Measurements from ENCODE around the gene TBC1D5.
"Not testable (repeated sequence)": the region's sequence is repeated elsewhere in the genome, so short reads cannot be mapped to it uniquely, and the experiment has no call there.

The TBC1D5 gene

DNA sequence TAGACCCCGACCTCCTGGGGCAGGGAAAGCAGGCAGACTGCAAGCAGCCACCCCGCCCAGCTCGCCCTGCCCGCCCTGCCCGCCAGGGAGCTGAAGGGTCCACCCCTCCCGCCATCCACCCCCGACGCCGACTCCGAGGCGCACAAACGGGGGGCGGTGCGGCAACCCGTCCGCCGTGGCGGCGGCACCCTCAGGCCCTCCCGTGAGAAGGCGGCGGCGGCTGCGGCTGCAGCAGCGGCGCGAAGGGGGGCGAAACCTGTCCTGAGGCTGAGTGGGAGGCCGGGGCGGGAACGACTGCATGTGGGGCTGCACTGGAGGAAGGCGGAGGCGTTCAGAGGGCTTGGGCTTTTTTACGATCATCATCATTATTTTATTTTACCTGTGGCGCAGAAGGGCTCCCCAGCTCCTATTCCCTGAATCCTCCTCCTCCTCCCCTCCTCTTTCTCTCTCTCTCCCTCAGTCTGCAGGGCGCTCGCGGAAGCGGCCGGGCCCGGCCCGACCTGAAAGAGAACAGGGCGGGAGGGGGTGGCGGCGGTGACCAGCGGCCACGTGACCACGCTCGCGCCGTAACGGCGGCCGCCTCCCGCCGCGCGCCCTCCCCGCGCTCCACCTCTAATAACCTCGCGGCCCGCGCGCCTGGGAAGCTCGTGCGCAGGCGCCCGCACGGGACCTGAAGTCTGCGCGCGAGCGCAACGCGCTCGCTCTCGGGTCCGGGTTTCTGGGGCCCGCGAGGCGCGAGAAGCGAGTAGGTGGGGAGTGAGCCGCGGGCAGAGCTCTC, at the start of gene TBC1D5:
Gene TBC1D5, minus strand, starts transcription at position 530 of the 778 bp plus-strand sequence. CDS start 234,061 bp downstream, outside the sequence.
- H3K4me3 ChIP-seq (replicated peaks; ENCODE audit: low read depth, low read length) = peak within 1 kb of the TSS; percentile 71
- DNase-seq (ENCODE audit: low read depth) = peak; percentile 98
- TF ChIP-seq CTCF (IDR thresholded peaks at IDR 0.05; ENCODE audit: low read length, missing control alignments) = no peak

DNA sequence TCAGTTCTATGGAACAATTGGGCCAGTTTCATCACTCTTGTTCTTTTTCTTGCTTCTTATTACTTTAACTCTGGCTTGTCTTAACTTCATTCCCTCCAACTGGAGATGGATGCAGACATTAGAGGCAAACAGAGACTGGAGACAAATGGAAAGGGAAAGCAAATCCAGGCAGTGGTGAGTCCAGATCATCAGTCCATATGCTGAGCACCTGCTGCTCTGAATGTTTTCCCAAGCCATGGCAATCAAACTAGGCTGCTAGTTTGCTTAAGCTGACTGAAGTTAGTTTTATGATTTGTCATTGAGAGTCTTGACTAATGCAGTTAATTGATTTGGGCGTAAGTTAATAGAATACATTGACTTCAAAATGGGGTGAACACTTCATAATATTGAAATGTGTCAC, 41.0 kb upstream of the TBC1D5 start:
- no peak overlapping the region for H3K4me3 ChIP-seq (replicated peaks; ENCODE audit: low read depth, low read length)
- no peak for DNase-seq (ENCODE audit: low read depth)
- TF ChIP-seq CTCF (IDR thresholded peaks at IDR 0.05; ENCODE audit: low read length, missing control alignments) = no peak

GRCh38 chr3:17782751-17783150, 40.3 kb upstream of the TBC1D5 start:
- no peak overlapping the region for H3K4me3 ChIP-seq (replicated peaks; ENCODE audit: low read depth, low read length)
- no peak for DNase-seq (ENCODE audit: low read depth)
- no peak for TF ChIP-seq CTCF (IDR thresholded peaks at IDR 0.05; ENCODE audit: low read length, missing control alignments)

DNA sequence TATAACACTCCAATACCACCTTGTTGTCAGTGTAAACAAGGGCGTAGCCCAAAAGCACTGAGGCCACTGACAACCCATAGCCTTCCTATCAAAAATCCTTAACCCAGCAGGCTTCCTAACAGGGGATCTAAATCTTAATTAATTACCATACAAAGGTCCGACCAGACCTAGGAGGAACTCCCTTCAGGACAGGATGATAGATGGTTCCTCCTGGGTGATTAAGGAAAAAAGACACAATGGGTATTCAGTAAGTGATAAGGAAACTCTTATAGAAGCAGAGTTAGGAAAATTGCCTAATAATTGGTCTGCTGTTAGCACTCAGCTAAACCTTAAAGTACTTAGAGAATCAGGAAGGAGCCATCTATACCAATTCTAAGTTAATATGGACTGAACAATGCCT, 37.9 kb upstream of the TBC1D5 start:
- DNase-seq (ENCODE audit: low read depth) = not testable (repeated sequence)

GRCh38 chr3:17779304-17780250, 37.1 kb upstream of the TBC1D5 start:
- DNase-seq (ENCODE audit: low read depth); H3K4me3 ChIP-seq (replicated peaks; ENCODE audit: low read depth, low read length): not testable (repeated sequence)

More for the DNA sequence above, 37.9 kb upstream of the TBC1D5 start:
- not testable (repeated sequence) for H3K4me3 ChIP-seq (replicated peaks; ENCODE audit: low read depth, low read length)

DNA sequence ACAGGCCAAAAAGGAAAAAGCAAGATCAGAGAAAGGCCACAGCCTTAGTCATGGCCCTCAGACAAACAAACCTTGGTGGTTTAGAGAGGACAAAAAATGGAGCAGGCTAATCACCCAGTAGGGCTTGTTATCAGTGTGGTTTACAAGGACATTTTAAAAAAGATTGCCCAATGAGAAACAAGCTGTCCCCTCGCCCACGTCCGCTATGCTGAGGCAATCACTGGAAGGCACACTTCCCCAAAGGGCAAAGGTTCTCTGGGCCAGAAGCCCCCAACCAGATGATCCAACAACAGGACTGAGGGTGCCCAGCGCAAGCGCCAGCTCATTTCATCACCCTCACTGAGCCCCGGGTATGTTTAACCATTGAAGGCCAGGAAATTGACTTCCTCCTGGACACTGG, 34.9 kb upstream of the TBC1D5 start:
- H3K4me3 ChIP-seq (replicated peaks; ENCODE audit: low read depth, low read length); DNase-seq (ENCODE audit: low read depth): not testable (repeated sequence)

GRCh38 chr3:17775073-17775472, 32.6 kb upstream of the TBC1D5 start:
- no peak overlapping the region for H3K4me3 ChIP-seq (replicated peaks; ENCODE audit: low read depth, low read length)
- no peak for DNase-seq (ENCODE audit: low read depth)
- no peak for TF ChIP-seq CTCF (IDR thresholded peaks at IDR 0.05; ENCODE audit: low read length, missing control alignments)

DNA sequence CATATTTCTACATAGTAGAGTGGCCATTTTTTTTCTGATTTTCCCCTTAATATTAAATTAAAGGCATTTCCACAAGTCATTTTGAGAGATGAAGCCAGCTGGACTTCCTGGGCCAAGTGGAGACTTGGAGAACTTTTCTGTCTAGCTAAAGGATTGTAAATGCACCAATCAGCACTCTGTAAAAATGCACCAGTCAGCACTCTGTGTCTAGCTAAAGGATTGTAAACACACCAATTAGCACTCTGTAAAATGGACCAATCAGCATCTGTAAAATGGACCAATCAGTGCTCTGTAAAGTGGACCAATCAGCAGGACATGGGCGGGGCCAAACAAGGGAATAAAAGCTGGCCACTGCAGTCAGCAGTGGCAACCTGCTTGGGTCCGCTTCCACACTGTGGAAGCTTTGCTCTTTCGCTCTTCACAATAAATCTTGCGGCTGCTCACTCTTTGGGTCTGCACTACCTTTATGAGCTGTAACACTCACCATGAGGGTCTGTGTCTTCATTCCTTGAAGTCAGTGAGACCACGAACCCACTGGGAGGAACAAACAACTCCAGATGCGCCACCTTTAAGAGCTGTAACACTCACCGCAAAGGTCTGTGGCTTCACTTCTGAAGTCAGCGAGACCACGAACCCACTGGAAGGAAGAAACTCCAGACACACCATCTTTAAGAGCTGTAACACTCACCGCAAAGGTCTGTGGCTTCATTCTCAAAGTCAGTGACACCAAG, 31.9 kb upstream of the TBC1D5 start:
- not testable (repeated sequence) for DNase-seq (ENCODE audit: low read depth); H3K4me3 ChIP-seq (replicated peaks; ENCODE audit: low read depth, low read length)

All from fibroblast of pulmonary artery (primary cell).